HuH-7.5 (cell line): ENCODE results near the gene PKN2.

Experiments used
- DNase-seq: peaks from one replicate; pipeline ENCODE4 v3.0.0; 2011; ENCODE audit warnings: low spot score

PKN2 gene

GRCh38 chr1:88883156-88883555 is 199.1 kb downstream of the PKN2 start:
- DNase-seq: no peak
